ENCODE measurements around the gene ACBD4. TPM values are rescaled to one million over a fixed set of nuclear protein-coding genes. Genes with fewer than 3 reads are reported as not detected.

The ACBD4 gene
- total RNA-seq, 4 donors from 2014 or later, result 15.0 to 28.8 (median 23.5) TPM

GRCh38 chr17:45139533-45139920 lies 4.0 kb downstream of the ACBD4 start:
- ATAC-seq, result no peak
- Histone ChIP-seq H3K36me3 (peaks cover 0 to 39% of the 10 kb centered on the region in 2 donors), H3K27ac (no peak overlapping the region), H3K4me1 (peaks cover 0 to 44% (median 16%) of the 10 kb centered on the region in 3 donors), H3K9me3 (no peaks in the 10 kb centered on the region), H3K27me3 (no peaks in the 10 kb centered on the region), H3K4me3 (no peak overlapping the region)
- TF ChIP-seq EP300 (IDR thresholded peaks at IDR 0.05), result no peak
- TF ChIP-seq CTCF (IDR thresholded peaks at IDR 0.05), result no peak
- TF ChIP-seq POLR2A (IDR thresholded peaks at IDR 0.05), result no peak
- TF ChIP-seq POLR2AphosphoS5 (IDR thresholded peaks at IDR 0.05), result no peak
- WGBS, 2 donors (ENCODE audit: low coverage in 1 of 2), result 20% methylated on average over 1 of the region's 4 CpGs; no CpG with 5 or more reads in 1 of the 2 donors

DNA sequence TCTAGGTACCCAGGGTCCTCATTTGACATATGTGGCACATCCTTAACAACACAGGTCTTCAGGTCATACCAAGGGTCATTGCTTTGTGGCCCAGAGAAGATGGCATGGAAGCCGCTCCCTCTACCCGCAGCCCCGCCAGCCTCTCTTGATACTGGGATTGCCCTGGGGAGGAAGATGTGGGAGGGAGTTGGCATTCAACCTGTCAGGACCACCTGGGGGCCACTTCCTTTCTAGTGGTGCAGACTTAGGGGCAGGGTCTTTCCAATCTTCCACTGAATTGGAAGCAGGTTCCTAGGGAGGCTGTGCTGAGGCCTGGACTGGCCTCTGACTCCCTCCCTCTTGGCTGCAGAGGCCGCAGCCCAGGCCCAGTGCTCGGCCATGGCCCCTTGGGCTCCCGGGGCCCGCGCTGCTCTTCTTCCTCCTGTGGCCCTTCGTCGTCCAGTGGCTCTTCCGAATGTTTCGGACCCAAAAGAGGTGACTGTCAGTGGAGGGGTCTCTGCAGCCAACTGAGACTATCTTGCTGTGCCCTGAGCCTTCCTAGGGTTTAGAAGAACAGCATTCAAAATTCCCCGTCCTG lies 7.7 kb downstream of the ACBD4 start:
- WGBS, 2 donors (ENCODE audit: low coverage in 1 of 2), result no CpG with 5 or more reads among the region's 13 CpGs
- Histone ChIP-seq H3K4me3 (peak overlapping the region in 1 of 2 donors; percentile 62), H3K36me3 (peaks cover 0 to 28% of the 10 kb centered on the region in 2 donors), H3K27me3 (no peaks in the 10 kb centered on the region), H3K9me3 (no peaks in the 10 kb centered on the region), H3K4me1 (peaks cover 0 to 46% (median 22%) of the 10 kb centered on the region in 3 donors), H3K27ac (peak overlapping the region; percentile 81 to 98 (median 96))
- TF ChIP-seq EP300 (IDR thresholded peaks at IDR 0.05) (no peak), POLR2AphosphoS5 (IDR thresholded peaks at IDR 0.05) (no peak), CTCF (IDR thresholded peaks at IDR 0.05) (no peak), POLR2A (IDR thresholded peaks at IDR 0.05) (no peak)
- ATAC-seq, result no peak

DNA sequence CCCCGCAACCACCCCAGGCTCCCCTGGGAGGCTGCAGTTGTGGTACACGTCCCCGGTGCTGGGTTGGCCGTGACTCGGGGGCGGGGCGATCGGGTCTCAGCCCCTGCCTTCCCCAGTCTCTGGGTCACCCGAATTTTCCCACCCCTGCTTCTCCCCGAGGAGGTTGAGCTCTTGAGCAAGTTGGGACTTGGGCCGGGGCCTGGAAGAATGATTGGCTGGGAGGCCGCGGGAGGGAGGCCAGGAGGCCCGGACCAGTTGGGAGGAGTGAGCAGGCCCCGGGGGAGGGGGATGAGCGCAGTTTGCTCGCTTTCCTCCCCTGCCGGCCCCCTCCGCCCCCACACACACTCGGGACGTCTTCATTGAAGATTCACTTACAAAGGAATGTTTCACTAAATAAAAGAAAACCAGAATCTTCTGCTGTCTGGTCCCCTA lies 8.3 kb downstream of the ACBD4 start:
- no CpG with 5 or more reads among the region's 21 CpGs for WGBS, 2 donors (ENCODE audit: low coverage in 1 of 2)
- peaks cover 0 to 23% of the 10 kb centered on the region in 2 donors for H3K36me3 ChIP-seq
- peak overlapping the region; percentile 81 to 98 (median 96) for H3K27ac ChIP-seq
- TF ChIP-seq CTCF (IDR thresholded peaks at IDR 0.05), result peak in 1 of 4 experiments; percentile 25
- no peak for TF ChIP-seq POLR2A (IDR thresholded peaks at IDR 0.05)
- peak; percentile 36 for TF ChIP-seq POLR2AphosphoS5 (IDR thresholded peaks at IDR 0.05)
- TF ChIP-seq EP300 (IDR thresholded peaks at IDR 0.05), result no peak
- H3K4me1 ChIP-seq, result peaks cover 0 to 46% (median 22%) of the 10 kb centered on the region in 3 donors
- peak overlapping the region; percentile 22 to 62 for H3K4me3 ChIP-seq
- H3K9me3 ChIP-seq, result no peaks in the 10 kb centered on the region
- ATAC-seq, result peak; percentile 52
- H3K27me3 ChIP-seq, result no peaks in the 10 kb centered on the region

DNA sequence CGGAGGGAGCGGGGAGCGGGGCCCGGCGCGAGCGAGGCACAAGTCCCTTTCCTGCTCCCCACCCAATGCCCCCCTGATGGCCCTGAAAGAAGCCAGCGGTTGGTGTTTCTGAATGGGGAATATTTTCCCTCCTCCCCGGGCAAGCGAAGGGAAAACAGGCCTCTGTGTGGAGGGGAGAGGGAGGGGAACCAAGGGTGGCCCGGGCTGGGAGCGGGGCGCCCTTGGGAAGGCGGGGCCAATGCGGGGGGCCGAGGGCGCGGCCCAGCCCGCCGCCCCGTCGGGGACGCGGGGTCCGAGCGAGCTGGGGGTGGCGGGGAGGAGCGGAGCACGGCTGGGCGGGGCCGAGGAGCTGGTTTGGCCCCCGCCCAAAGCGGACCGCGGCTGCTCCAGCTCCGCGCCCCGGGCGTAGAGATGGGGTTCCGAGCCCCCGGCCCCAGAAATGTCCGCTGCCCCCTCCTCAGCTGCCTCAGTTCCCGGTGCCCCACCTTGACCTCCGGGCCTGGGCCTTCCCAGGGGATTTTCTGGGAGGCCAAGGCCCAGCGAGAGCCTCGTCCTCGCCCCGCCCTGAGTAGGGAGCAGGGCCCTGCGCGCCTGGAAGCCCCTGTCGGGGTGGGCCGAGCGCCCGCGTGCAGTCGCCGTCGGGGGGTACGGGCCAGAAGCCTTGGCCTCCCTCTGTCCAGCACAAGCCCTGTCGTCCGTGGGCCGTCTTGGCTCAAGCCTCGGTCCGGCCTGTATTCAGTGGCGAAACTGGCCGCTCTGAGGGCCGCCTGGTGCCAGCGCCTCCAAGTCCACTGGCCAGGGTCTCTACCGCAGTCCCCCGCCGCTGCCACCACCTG lies 8.9 kb downstream of the ACBD4 start:
- peak overlapping the region; percentile 81 to 98 (median 96) for H3K27ac ChIP-seq
- H3K27me3 ChIP-seq, result no peaks in the 10 kb centered on the region
- peak; percentile 15 for ATAC-seq
- no peaks in the 10 kb centered on the region for H3K9me3 ChIP-seq
- no CpG with 5 or more reads among the region's 71 CpGs for WGBS, 2 donors (ENCODE audit: low coverage in 1 of 2)
- H3K4me3 ChIP-seq, result peak overlapping the region; percentile 22 to 62
- H3K4me1 ChIP-seq, result peaks cover 0 to 46% (median 22%) of the 10 kb centered on the region in 3 donors
- H3K36me3 ChIP-seq, result peaks cover 0 to 17% of the 10 kb centered on the region in 2 donors
- TF ChIP-seq POLR2A (IDR thresholded peaks at IDR 0.05) (peak in 1 of 2 donors; percentile 32), CTCF (IDR thresholded peaks at IDR 0.05) (no peak), POLR2AphosphoS5 (IDR thresholded peaks at IDR 0.05) (peak; percentile 6), EP300 (IDR thresholded peaks at IDR 0.05) (no peak)

Data from gastroesophageal sphincter (tissue), 4 donors.